ENCODE measurements around the gene ARHGAP8. TPM values are rescaled to one million over a fixed set of nuclear protein-coding genes. Genes with fewer than 3 reads are reported as not detected.
"Not testable (repeated sequence)": the region's sequence is repeated elsewhere in the genome, so short reads cannot be mapped to it uniquely, and the experiment has no call there.

The ARHGAP8 gene
- total RNA-seq, 3 donors from 2014 or later, result 25.0 to 74.6 (median 43.7) TPM

GRCh38 chr22:44898236-44898635 is 145.9 kb downstream of the ARHGAP8 start:
- DNase-seq (no peak), ATAC-seq (no peak)
- H3K9me3 ChIP-seq, result peaks cover 19% of the 10 kb centered on the region
- no peaks in the 10 kb centered on the region for H3K36me3 ChIP-seq (ENCODE audit: low read depth)
- H3K4me3 ChIP-seq, result no peak overlapping the region
- intact Hi-C loops (cut with DNase I, micrococcal nuclease), result no loop called here
- no peak for TF ChIP-seq CTCF (IDR thresholded peaks at IDR 0.05)
- no peaks in the 10 kb centered on the region for H3K4me1 ChIP-seq (ENCODE audit: low read depth)

GRCh38 chr22:44901301-44901700 is 148.9 kb downstream of the ARHGAP8 start:
- no peak for ATAC-seq
- Histone ChIP-seq H3K9me3 (peaks cover 19% of the 10 kb centered on the region), H3K4me3 (no peak overlapping the region), H3K36me3 (ENCODE audit: low read depth) (no peaks in the 10 kb centered on the region), H3K4me1 (ENCODE audit: low read depth) (no peaks in the 10 kb centered on the region)
- DNase-seq, result no peak
- intact Hi-C loops (cut with DNase I, micrococcal nuclease), result no loop called here
- no peak for TF ChIP-seq CTCF (IDR thresholded peaks at IDR 0.05)

GRCh38 chr22:44903164-44903563 is 150.8 kb downstream of the ARHGAP8 start:
- H3K4me1 ChIP-seq (ENCODE audit: low read depth); DNase-seq; ATAC-seq; H3K4me3 ChIP-seq; H3K36me3 ChIP-seq (ENCODE audit: low read depth); intact Hi-C loops (cut with DNase I, micrococcal nuclease): not testable (repeated sequence)
- peaks cover 19% of the 10 kb centered on the region for H3K9me3 ChIP-seq

GRCh38 chr22:44904492-44905152 is 152.2 kb downstream of the ARHGAP8 start:
- H3K4me3 ChIP-seq; intact Hi-C loops (cut with DNase I, micrococcal nuclease); H3K4me1 ChIP-seq (ENCODE audit: low read depth); DNase-seq; ATAC-seq; H3K36me3 ChIP-seq (ENCODE audit: low read depth): not testable (repeated sequence)
- peaks cover 19% of the 10 kb centered on the region for H3K9me3 ChIP-seq

GRCh38 chr22:44906248-44906936 is 154.0 kb downstream of the ARHGAP8 start:
- DNase-seq (no peak), ATAC-seq (no peak)
- Histone ChIP-seq H3K9me3 (peaks cover 13% of the 10 kb centered on the region), H3K4me3 (no peak overlapping the region), H3K36me3 (ENCODE audit: low read depth) (no peaks in the 10 kb centered on the region), H3K4me1 (ENCODE audit: low read depth) (no peaks in the 10 kb centered on the region)
- no peak for TF ChIP-seq CTCF (IDR thresholded peaks at IDR 0.05)
- intact Hi-C loops (cut with DNase I, micrococcal nuclease), result no loop called here

GRCh38 chr22:44906999-44907644 is 154.7 kb downstream of the ARHGAP8 start:
- Histone ChIP-seq H3K9me3 (peaks cover 5% of the 10 kb centered on the region), H3K36me3 (ENCODE audit: low read depth) (no peaks in the 10 kb centered on the region), H3K4me1 (ENCODE audit: low read depth) (no peaks in the 10 kb centered on the region), H3K4me3 (no peak overlapping the region)
- DNase-seq (no peak), ATAC-seq (no peak)
- intact Hi-C loops (cut with DNase I, micrococcal nuclease), result no loop called here
- TF ChIP-seq CTCF (IDR thresholded peaks at IDR 0.05), result no peak
